KOPT-K1 (cell line): ENCODE data around the gene IL17C.

Source experiments
- H3K27ac ChIP-seq: fragments of 200-600 bp; sonication (generic); 2 replicates; pipeline ENCODE4 v1.5.1; 2016; ENCODE audit warnings: antibody characterized with exemption, mild to moderate bottlenecking, low read depth, low read length; ENCODE audit not compliant: poor library complexity, severe bottlenecking
- H3K36me3 ChIP-seq: fragments of 200-600 bp; sonication (generic); 2 replicates; pipeline ENCODE4 v1.5.1; 2017; ENCODE audit warnings: antibody characterized with exemption, mild to moderate bottlenecking, low read length, moderate library complexity; ENCODE audit not compliant: insufficient read depth
- H3K9me3 ChIP-seq: fragments of 200-600 bp; sonication (generic); 2 replicates; pipeline ENCODE4 v1.5.1; 2017; ENCODE audit warnings: antibody characterized with exemption, low read length, mild to moderate bottlenecking; ENCODE audit not compliant: insufficient read depth, poor library complexity, severe bottlenecking

Gene IL17C

GRCh38 chr16:88630433-88630832 is 7.9 kb upstream of the IL17C start:
- H3K9me3 ChIP-seq, result no peaks in the 10 kb centered on the region
- peaks cover 84% of the 10 kb centered on the region for H3K36me3 ChIP-seq
- H3K27ac ChIP-seq, result no peak overlapping the region

GRCh38 chr16:88630941-88631340 is 7.4 kb upstream of the IL17C start:
- no peaks in the 10 kb centered on the region for H3K9me3 ChIP-seq
- peaks cover 79% of the 10 kb centered on the region for H3K36me3 ChIP-seq
- no peak overlapping the region for H3K27ac ChIP-seq

- Histone ChIP-seq H3K27ac (no peak overlapping the region), H3K36me3 (peaks cover 75% of the 10 kb centered on the region), H3K9me3 (no peaks in the 10 kb centered on the region)
Observed at GRCh38 chr16:88631384-88631783, 7.0 kb upstream of the IL17C start.

GRCh38 chr16:88631920-88632586 is 6.3 kb upstream of the IL17C start:
- Histone ChIP-seq H3K27ac (no peak overlapping the region), H3K36me3 (peaks cover 68% of the 10 kb centered on the region)

GRCh38 chr16:88632587-88632930 is 5.8 kb upstream of the IL17C start:
- no peaks in the 10 kb centered on the region for H3K9me3 ChIP-seq
- H3K36me3 ChIP-seq, result peaks cover 63% of the 10 kb centered on the region
- no peak overlapping the region for H3K27ac ChIP-seq

More at GRCh38 chr16:88631920-88632586, 6.3 kb upstream of the IL17C start:
- H3K9me3 ChIP-seq, result no peaks in the 10 kb centered on the region

- peaks cover 52% of the 10 kb centered on the region for H3K36me3 ChIP-seq
- H3K9me3 ChIP-seq, result no peaks in the 10 kb centered on the region
- H3K27ac ChIP-seq, result no peak overlapping the region
Observed at GRCh38 chr16:88633684-88634140, 4.7 kb upstream of the IL17C start.

GRCh38 chr16:88634141-88634993 is 4.0 kb upstream of the IL17C start:
- H3K27ac ChIP-seq, result no peak overlapping the region
- H3K9me3 ChIP-seq, result no peaks in the 10 kb centered on the region
- peaks cover 46% of the 10 kb centered on the region for H3K36me3 ChIP-seq

- peaks cover 38% of the 10 kb centered on the region for H3K36me3 ChIP-seq
- H3K27ac ChIP-seq, result no peak overlapping the region
Observed at GRCh38 chr16:88634994-88635670, 3.2 kb upstream of the IL17C start.

GRCh38 chr16:88635671-88636319 is 2.6 kb upstream of the IL17C start:
- no peaks in the 10 kb centered on the region for H3K9me3 ChIP-seq
- no peak overlapping the region for H3K27ac ChIP-seq
- H3K36me3 ChIP-seq, result peaks cover 32% of the 10 kb centered on the region

More at GRCh38 chr16:88634994-88635670, 3.2 kb upstream of the IL17C start:
- no peaks in the 10 kb centered on the region for H3K9me3 ChIP-seq

GRCh38 chr16:88636488-88637265 is 1.7 kb upstream of the IL17C start:
- H3K27ac ChIP-seq, result no peak overlapping the region
- peaks cover 23% of the 10 kb centered on the region for H3K36me3 ChIP-seq
- H3K9me3 ChIP-seq, result no peaks in the 10 kb centered on the region

- Histone ChIP-seq H3K36me3 (peaks cover 11% of the 10 kb centered on the region; the same call in 1 of the 2 replicates), H3K27ac (no peak overlapping the region), H3K9me3 (no peaks in the 10 kb centered on the region)
Observed at GRCh38 chr16:88639231-88640038, 1.1 kb downstream of the IL17C start.

- Histone ChIP-seq H3K27ac (no peak overlapping the region), H3K9me3 (no peaks in the 10 kb centered on the region), H3K36me3 (peaks cover 11% of the 10 kb centered on the region; the same call in 1 of the 2 replicates)
Observed at GRCh38 chr16:88640039-88640495, 1.7 kb downstream of the IL17C start.

GRCh38 chr16:88640498-88641247 is 2.3 kb downstream of the IL17C start:
- H3K36me3 ChIP-seq, result peaks cover 15% of the 10 kb centered on the region; the same call in 1 of the 2 replicates
- H3K9me3 ChIP-seq, result no peaks in the 10 kb centered on the region
- no peak overlapping the region for H3K27ac ChIP-seq
